OCI-LY7 (cell line): ENCODE measurements around the gene SPG7. TPM values are rescaled to one million over a fixed set of nuclear protein-coding genes. Genes with fewer than 3 reads are reported as not detected.

Experiments used
- BruUV-seq: library from RNA; stranded (reverse); fragments of 400-500 nt; replicated peaks from 2 replicates; lab custom pipeline; 2021; lab: Mats Ljungman, UMichigan
- CTCF ChIA-PET: fragments of 300-600 bp; sonication (Branson Sonifier 250); formaldehyde crosslinking; loops from one replicate; lab custom pipeline; 2022; ENCODE audit warnings: antibody characterized with exemption; ENCODE audit not compliant: unreplicated experiment; lab: Charles Lee
- POLR2A ChIA-PET: fragments of 300-600 bp; sonication (Branson Sonifier 250); formaldehyde crosslinking; loops from one replicate; lab custom pipeline; 2022; ENCODE audit warnings: antibody characterized with exemption; lab: Charles Lee
- DNase-seq: peaks from one replicate; pipeline ENCODE4 v3.0.0-alpha.2; 2015; ENCODE audit warnings: low spot score
- H2AFZ ChIP-seq: fragments of 200-600 bp; sonication (generic), shearing (Covaris generic); 2 replicates; pipeline ENCODE4 v1.6.1; 2014; ENCODE audit warnings: mild to moderate bottlenecking, antibody characterized with exemption, low read length, moderate library complexity
- H3K27ac ChIP-seq: fragments of 200-600 bp; sonication (generic); 2 replicates; pipeline ENCODE4 v1.5.1; 2014; ENCODE audit warnings: mixed run types, low read depth, mild to moderate bottlenecking, moderate library complexity, low read length, inconsistent platforms; ENCODE audit not compliant: poor library complexity, severe bottlenecking
- H3K36me3 ChIP-seq: fragments of 200-600 bp; sonication (generic); 2 replicates; pipeline ENCODE4 v1.6.1; 2014; ENCODE audit warnings: mild to moderate bottlenecking, antibody characterized with exemption, low read length, moderate library complexity, mixed read lengths; ENCODE audit not compliant: insufficient read depth
- H3K4me1 ChIP-seq: fragments of 200-600 bp; sonication (generic); 2 replicates; pipeline ENCODE4 v1.5.1; 2014; ENCODE audit warnings: mild to moderate bottlenecking, low read length; ENCODE audit not compliant: insufficient read depth, poor library complexity, severe bottlenecking
- H3K4me2 ChIP-seq: fragments of 200-600 bp; sonication (generic); 2 replicates; pipeline ENCODE4 v1.6.1; 2014; ENCODE audit warnings: mild to moderate bottlenecking, low read length
- H3K4me3 ChIP-seq: fragments of 200-600 bp; sonication (generic); 2 replicates; pipeline ENCODE4 v1.5.1; 2014; ENCODE audit warnings: mild to moderate bottlenecking, low read depth, low read length; ENCODE audit not compliant: poor library complexity, severe bottlenecking
- H3K79me2 ChIP-seq: fragments of 200-600 bp; sonication (generic); 2 replicates; pipeline ENCODE4 v1.6.1; 2016; ENCODE audit warnings: low read depth, mild to moderate bottlenecking, low read length, moderate library complexity, mixed read lengths; ENCODE audit not compliant: insufficient read depth
- H3K9me2 ChIP-seq: fragments of 200-600 bp; sonication (generic); 2 replicates; pipeline ENCODE4 v1.6.1; 2016; ENCODE audit warnings: mild to moderate bottlenecking, low read length, mixed read lengths; ENCODE audit not compliant: insufficient read depth
- H3K9me3 ChIP-seq: fragments of 200-600 bp; sonication (generic); 2 replicates; pipeline ENCODE4 v1.6.1; 2014; ENCODE audit warnings: mild to moderate bottlenecking, mixed run types, low read length, mixed read lengths
- H4K20me1 ChIP-seq: fragments of 200-600 bp; sonication (generic); 2 replicates; pipeline ENCODE4 v1.6.1; 2014; ENCODE audit warnings: mild to moderate bottlenecking, antibody characterized with exemption, low read length, moderate library complexity, mixed read lengths; ENCODE audit not compliant: insufficient read depth
- EZH2phosphoT487 ChIP-seq: fragments of 200-600 bp; sonication (generic); IDR thresholded peaks from 2 replicates; pipeline ENCODE4 v1.6.1; 2018; ENCODE audit warnings: low read depth, borderline replicate concordance, mild to moderate bottlenecking, mixed run types, antibody characterized with exemption, low read length, moderate library complexity, mixed read lengths
- intact Hi-C: fragments of 100-400 bp; cut with micrococcal nuclease; formaldehyde crosslinking; loops from one replicate; pipeline ENCODE4 v1.10.0; 2022; ENCODE audit not compliant: unreplicated experiment
- total RNA-seq, 2 experiments: library from RNA; depleted of rRNA in 1 of 2; stranded (reverse); fragments of >200 nt in 1 of 2; shearing (Covaris generic) in 1 of 2; gene quantifications; 2 replicates each; pipeline ENCODE4 v1.2.3, GENCODE V29; 2014 to 2022
- TF ChIP-seq, protein P1 (sequence below): fragments of 200-600 bp; sonication (generic); conservative IDR thresholded peaks from 2 replicates; pipeline ENCODE4 v1.5.1; 2014; ENCODE audit warnings: mild to moderate bottlenecking, antibody characterized with exemption, low read length, moderate library complexity, mixed read lengths

The SPG7 gene
- total RNA-seq, 2 experiments from 2014 or later = 92.7 to 121 TPM

DNA sequence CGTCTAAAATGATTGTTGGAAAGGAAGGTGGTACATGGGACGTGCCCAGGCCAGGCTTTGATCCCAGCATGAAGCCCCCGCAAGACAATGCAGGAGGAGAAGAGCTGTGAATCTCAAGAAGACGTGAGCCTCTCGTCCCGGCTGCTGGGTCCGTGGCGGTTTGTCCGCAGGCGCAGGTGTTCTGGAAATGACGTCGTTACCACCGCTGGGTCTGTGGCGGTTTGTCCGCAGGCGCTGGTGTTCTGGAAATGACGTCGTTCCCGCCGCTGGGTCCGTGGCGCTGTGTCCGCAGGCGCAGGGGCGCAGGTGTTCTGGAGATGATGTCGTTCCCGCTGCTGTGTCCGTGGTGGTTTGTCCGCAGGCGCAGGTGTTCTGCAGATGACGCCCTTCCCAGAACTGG lies 14.1 kb downstream of the SPG7 start:
- Histone ChIP-seq H3K9me3 (no peaks in the 10 kb centered on the region), H3K27ac (no peak overlapping the region), H3K4me3 (no peak overlapping the region), H3K4me2 (no peak overlapping the region), H3K4me1 (peaks cover 14% of the 10 kb centered on the region), H3K9me2 (no peaks in the 10 kb centered on the region), H4K20me1 (no peaks in the 10 kb centered on the region), H3K36me3 (peaks cover 88% of the 10 kb centered on the region), H3K79me2 (no peaks in the 10 kb centered on the region), H2AFZ (no peak overlapping the region)
- ChIA-PET CTCF (no interaction called here), POLR2A (no interaction called here)
- intact Hi-C loops = no loop called here
- TF ChIP-seq EZH2phosphoT487 = no peak
- TF ChIP-seq, protein P1, sequence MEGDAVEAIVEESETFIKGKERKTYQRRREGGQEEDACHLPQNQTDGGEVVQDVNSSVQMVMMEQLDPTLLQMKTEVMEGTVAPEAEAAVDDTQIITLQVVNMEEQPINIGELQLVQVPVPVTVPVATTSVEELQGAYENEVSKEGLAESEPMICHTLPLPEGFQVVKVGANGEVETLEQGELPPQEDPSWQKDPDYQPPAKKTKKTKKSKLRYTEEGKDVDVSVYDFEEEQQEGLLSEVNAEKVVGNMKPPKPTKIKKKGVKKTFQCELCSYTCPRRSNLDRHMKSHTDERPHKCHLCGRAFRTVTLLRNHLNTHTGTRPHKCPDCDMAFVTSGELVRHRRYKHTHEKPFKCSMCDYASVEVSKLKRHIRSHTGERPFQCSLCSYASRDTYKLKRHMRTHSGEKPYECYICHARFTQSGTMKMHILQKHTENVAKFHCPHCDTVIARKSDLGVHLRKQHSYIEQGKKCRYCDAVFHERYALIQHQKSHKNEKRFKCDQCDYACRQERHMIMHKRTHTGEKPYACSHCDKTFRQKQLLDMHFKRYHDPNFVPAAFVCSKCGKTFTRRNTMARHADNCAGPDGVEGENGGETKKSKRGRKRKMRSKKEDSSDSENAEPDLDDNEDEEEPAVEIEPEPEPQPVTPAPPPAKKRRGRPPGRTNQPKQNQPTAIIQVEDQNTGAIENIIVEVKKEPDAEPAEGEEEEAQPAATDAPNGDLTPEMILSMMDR = no peak
- no TSS peak for BruUV-seq
- no peak for DNase-seq

DNA sequence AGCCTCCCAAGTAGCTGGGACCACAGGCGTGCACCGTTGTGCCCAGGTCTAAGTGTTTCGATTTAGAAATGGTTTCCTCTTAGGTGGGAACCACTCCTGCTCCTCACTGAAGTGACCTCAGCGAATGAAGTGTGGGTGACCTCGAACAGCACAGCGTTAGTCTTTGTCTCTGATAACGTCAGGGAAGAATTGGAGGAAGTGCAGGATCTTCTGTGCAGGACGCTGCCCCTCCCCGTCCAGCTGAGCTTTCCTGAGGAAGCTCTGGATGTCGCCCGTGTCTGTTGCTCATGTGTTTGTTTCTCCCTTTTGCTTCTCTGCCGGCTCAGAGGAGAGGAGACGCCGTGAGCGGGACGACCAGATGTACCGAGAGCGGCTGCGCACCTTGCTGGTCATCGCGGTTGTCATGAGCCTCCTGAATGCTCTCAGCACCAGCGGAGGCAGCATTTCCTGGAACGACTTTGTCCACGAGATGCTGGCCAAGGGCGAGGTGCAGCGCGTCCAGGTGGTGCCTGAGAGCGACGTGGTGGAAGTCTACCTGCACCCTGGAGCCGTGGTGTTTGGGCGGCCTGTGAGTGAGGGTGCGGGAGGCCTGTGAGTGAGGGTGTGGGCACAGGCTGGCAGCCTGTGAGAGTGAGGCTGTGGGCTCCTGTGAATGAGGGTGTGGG lies 15.6 kb downstream of the SPG7 start:
- no peak for TF ChIP-seq EZH2phosphoT487
- TF ChIP-seq, protein P1 = no peak
- CTCF ChIA-PET = no interaction called here
- Histone ChIP-seq H3K9me2 (no peaks in the 10 kb centered on the region), H3K4me1 (peaks cover 14% of the 10 kb centered on the region), H4K20me1 (no peaks in the 10 kb centered on the region), H3K79me2 (no peaks in the 10 kb centered on the region), H3K27ac (no peak overlapping the region), H3K4me2 (no peak overlapping the region), H3K9me3 (no peaks in the 10 kb centered on the region), H2AFZ (no peak overlapping the region), H3K4me3 (no peak overlapping the region), H3K36me3 (peaks cover 88% of the 10 kb centered on the region)
- no TSS peak for BruUV-seq
- POLR2A ChIA-PET = no interaction called here
- DNase-seq = no peak
- intact Hi-C loops = no loop called here
